IMR-90 (cell line): ENCODE measurements around the gene CTPS1. TPM values are rescaled to one million over a fixed set of nuclear protein-coding genes. Genes with fewer than 3 reads are reported as not detected.

Source experiments
- ATAC-seq: fragments of 200-7000 bp; cut with Tn5 transposase; 2 replicates; pipeline ENCODE4 v1.9.1; 2020; ENCODE audit warnings: low read depth, mild to moderate bottlenecking, moderate library complexity
- BruUV-seq: library from RNA; stranded (reverse); fragments of 400-500 nt; replicated peaks from 2 replicates; lab custom pipeline; 2021; lab: Mats Ljungman, UMichigan
- CTCF ChIA-PET: fragments of 300-600 bp; formaldehyde crosslinking; extraction: SDS; loops from one replicate; lab custom pipeline; 2021; ENCODE audit warnings: antibody characterized with exemption; lab: Yijun Ruan, JAX
- POLR2A ChIA-PET: fragments of 300-600 bp; sonication (Branson Sonifier 250); formaldehyde crosslinking; loops from one replicate; lab custom pipeline; 2022; ENCODE audit warnings: antibody characterized with exemption; ENCODE audit not compliant: unreplicated experiment; lab: Charles Lee
- DNase-seq: peaks from one replicate; pipeline ENCODE4 v3.0.0; 2013
- H2AFZ ChIP-seq: replicated peaks from 2 replicates; pipeline ENCODE3; 2013; ENCODE audit warnings: low read length, mild to moderate bottlenecking; ENCODE audit not compliant: poor library complexity
- H2AK5ac ChIP-seq: 2 replicates; pipeline ENCODE4 v1.6.1; 2013; ENCODE audit warnings: low read depth, low read length, inconsistent platforms
- H2AK9ac ChIP-seq: replicated peaks from 2 replicates; pipeline ENCODE3; 2013; ENCODE audit warnings: mild to moderate bottlenecking, low read depth, low read length, moderate library complexity; ENCODE audit not compliant: poor library complexity
- H2BK120ac ChIP-seq: 2 replicates; pipeline ENCODE4 v1.6.1; 2013; ENCODE audit warnings: low read depth, low read length, inconsistent platforms
- H2BK15ac ChIP-seq: 3 replicates; pipeline ENCODE4 v1.6.1; 2013; ENCODE audit warnings: low read depth, low read length, inconsistent platforms
- H2BK20ac ChIP-seq: 2 replicates; pipeline ENCODE4 v1.6.1; 2013; ENCODE audit warnings: low read depth, mild to moderate bottlenecking, inconsistent platforms, low read length, moderate library complexity
- H2BK5ac ChIP-seq: 2 replicates; pipeline ENCODE4 v1.6.1; 2013; ENCODE audit warnings: mild to moderate bottlenecking, low read depth, low read length, inconsistent platforms; ENCODE audit not compliant: poor library complexity, severe bottlenecking
- H3K14ac ChIP-seq: replicated peaks from 2 replicates; pipeline ENCODE4 v1.6.1; 2013; ENCODE audit warnings: low read depth, low read length, inconsistent platforms
- H3K18ac ChIP-seq: 2 replicates; pipeline ENCODE4 v1.6.1; 2013; ENCODE audit warnings: low read depth, low read length, control low read depth
- H3K23ac ChIP-seq: 2 replicates; pipeline ENCODE4 v1.6.1; 2013; ENCODE audit warnings: low read depth, low read length, inconsistent platforms
- H3K27ac ChIP-seq: 2 replicates; pipeline ENCODE4 v1.5.1; 2013; ENCODE audit warnings: mild to moderate bottlenecking, control low read depth, low read length; ENCODE audit not compliant: insufficient read depth
- H3K27me3 ChIP-seq: 2 replicates; pipeline ENCODE4 v1.6.1; 2013; ENCODE audit warnings: low read length; ENCODE audit not compliant: control insufficient read depth, insufficient read depth
- H3K36me3 ChIP-seq: 2 replicates; pipeline ENCODE4 v1.6.1; 2013; ENCODE audit warnings: low read length, mixed read lengths; ENCODE audit not compliant: control insufficient read depth, insufficient read depth
- H3K4ac ChIP-seq: 2 replicates; pipeline ENCODE4 v1.6.1; 2013; ENCODE audit warnings: low read depth, low read length, inconsistent platforms
- H3K4me1 ChIP-seq: 2 replicates; pipeline ENCODE4 v1.6.1; 2013; ENCODE audit warnings: low read length, mixed read lengths; ENCODE audit not compliant: control insufficient read depth, insufficient read depth
- H3K4me2 ChIP-seq: 2 replicates; pipeline ENCODE4 v1.6.1; 2013; ENCODE audit warnings: low read depth, mild to moderate bottlenecking, control low read depth, low read length, moderate library complexity
- H3K4me3 ChIP-seq: 2 replicates; pipeline ENCODE4 v1.5.1; 2013; ENCODE audit warnings: low read depth, mild to moderate bottlenecking, control low read depth, low read length, moderate library complexity; ENCODE audit not compliant: insufficient read depth
- H3K56ac ChIP-seq: 2 replicates; pipeline ENCODE4 v1.6.1; 2013; ENCODE audit warnings: low read length, inconsistent platforms; ENCODE audit not compliant: insufficient read depth; ENCODE audit errors: extremely low read depth
- H3K79me1 ChIP-seq, 2 experiments: 2 replicates each; pipeline ENCODE4 v1.6.1; 2013; ENCODE audit warnings: low read length in 2 of 2, inconsistent platforms in 1 of 2, low read depth in 1 of 2
- H3K9ac ChIP-seq: 2 replicates; pipeline ENCODE4 v1.6.1; 2013; ENCODE audit warnings: low read depth, low read length, control low read depth
- H3K9me1 ChIP-seq: 2 replicates; pipeline ENCODE4 v1.6.1; 2013; ENCODE audit warnings: low read length, inconsistent platforms; ENCODE audit not compliant: insufficient read depth
- H3K9me3 ChIP-seq: 2 replicates; pipeline ENCODE4 v1.6.1; 2013; ENCODE audit warnings: low read length; ENCODE audit not compliant: control insufficient read depth, insufficient read depth
- H4K20me1 ChIP-seq: 2 replicates; pipeline ENCODE4 v1.6.1; 2013; ENCODE audit warnings: low read length, inconsistent platforms; ENCODE audit not compliant: insufficient read depth
- H4K5ac ChIP-seq: 2 replicates; pipeline ENCODE4 v1.6.1; 2013; ENCODE audit warnings: mild to moderate bottlenecking, low read depth, low read length, control low read depth
- H4K8ac ChIP-seq, 2 experiments: 2 replicates each; pipeline ENCODE4 v1.6.1; 2013; ENCODE audit warnings: low read depth in 2 of 2, low read length in 2 of 2, control low read depth in 1 of 2, inconsistent platforms in 1 of 2
- H4K91ac ChIP-seq: 2 replicates; pipeline ENCODE4 v1.6.1; 2013; ENCODE audit warnings: low read depth, low read length, inconsistent platforms; ENCODE audit not compliant: insufficient read depth
- BHLHE40 ChIP-seq: fragments of 150-350 bp; IDR thresholded peaks from 2 replicates; pipeline ENCODE4 v1.6.1; 2016; ENCODE audit warnings: mild to moderate bottlenecking, low read depth, low read length
- CHD1 ChIP-seq: IDR thresholded peaks from 2 replicates; pipeline ENCODE4 v1.6.1; 2012; ENCODE audit warnings: low read depth, low read length, improper control_type of control experiment
- FOS ChIP-seq: fragments of 150-350 bp; IDR thresholded peaks from 2 replicates; pipeline ENCODE4 v1.6.1; 2016; ENCODE audit warnings: low read depth, low read length
- MAFK ChIP-seq: IDR thresholded peaks from 2 replicates; pipeline ENCODE4 v1.6.1; 2012; ENCODE audit warnings: low read depth, low read length, improper control_type of control experiment
- MAZ ChIP-seq: IDR thresholded peaks from 2 replicates; pipeline ENCODE4 v1.6.1; 2012; ENCODE audit warnings: low read depth, mild to moderate bottlenecking, low read length, improper control_type of control experiment, moderate library complexity, borderline replicate concordance
- MXI1 ChIP-seq: IDR thresholded peaks from 2 replicates; pipeline ENCODE4 v1.6.1; 2012; ENCODE audit warnings: low read depth, mild to moderate bottlenecking, low read length, moderate library complexity, borderline replicate concordance
- NFE2L2 ChIP-seq: fragments of 150-350 bp; IDR thresholded peaks from 2 replicates; pipeline ENCODE4 v1.6.1; 2016; ENCODE audit warnings: low read depth, mild to moderate bottlenecking, low read length
- POLR2A ChIP-seq: IDR thresholded peaks from 2 replicates; pipeline ENCODE4 v1.6.1; 2012; ENCODE audit warnings: mild to moderate bottlenecking, low read depth, low read length
- RCOR1 ChIP-seq: IDR thresholded peaks from 2 replicates; pipeline ENCODE4 v1.6.1; 2012; ENCODE audit warnings: mild to moderate bottlenecking, low read length, improper control_type of control experiment; ENCODE audit not compliant: insufficient replicate concordance
- SMC3 ChIP-seq: fragments of 150-350 bp; IDR thresholded peaks from 2 replicates; pipeline ENCODE4 v1.6.1; 2016; ENCODE audit warnings: low read depth, mild to moderate bottlenecking, antibody characterized with exemption, low read length, moderate library complexity
- WGBS, 2 experiments: methylation state at CpG; one replicate each; pipeline versions ENCODE4 v1.1.5 to v1.1.7; 2013; ENCODE audit warnings: missing lambda C conversion rate in 2 of 2; ENCODE audit not compliant: insufficient read length in 1 of 2; ENCODE audit errors: extremely low coverage in 2 of 2; 5-methylcytosine and 5-hydroxymethylcytosine counted together
- dilution Hi-C: fragments of 300-500 bp; cut with HindIII; formaldehyde crosslinking; loops from one replicate; pipeline ENCODE4 v1.14.3; 2018; ENCODE audit warnings: low sequenced_read_pairs; ENCODE audit not compliant: unreplicated experiment
- in situ Hi-C: fragments of 300-500 bp; cut with MboI; formaldehyde crosslinking; loops from 3 replicates; pipeline ENCODE4 v1.14.3; 2019; ENCODE audit warnings: low sequenced_read_pairs, inconsistent platforms, mixed read lengths
- intact Hi-C: fragments of 100-400 bp; cut with micrococcal nuclease; formaldehyde crosslinking; loops from 2 replicates; pipeline ENCODE4 v1.10.0; 2022
- polyA plus RNA-seq, 3 experiments: library from polyadenylated mRNA; depleted of rRNA; stranded (reverse); fragments of >200 nt; gene quantifications; 2 replicates each; pipeline ENCODE4 v1.2.3, GENCODE V29; 2012; ENCODE audit warnings: low replicate concordance in 1 of 3
- total RNA-seq: library from RNA; depleted of rRNA; stranded (reverse); fragments of >200 nt; gene quantifications from 2 replicates; pipeline ENCODE4 v1.2.3, GENCODE V29; 2012
- TF ChIP-seq, protein P1 (sequence below): fragments of 150-350 bp; IDR thresholded peaks from 2 replicates; pipeline ENCODE4 v1.6.1; 2016; ENCODE audit warnings: low read depth, mild to moderate bottlenecking, low read length, moderate library complexity, borderline replicate concordance
- TF ChIP-seq, protein P2 (sequence below): conservative IDR thresholded peaks from 2 replicates; pipeline ENCODE4 v1.5.1; 2012; ENCODE audit warnings: mild to moderate bottlenecking, low read depth, low read length, improper control_type of control experiment

CTPS1 gene
- total and polyA plus RNA-seq, 2 of the 4 experiments (the other 2 are of a cell fraction) = 40.4 to 41.0 TPM

DNA sequence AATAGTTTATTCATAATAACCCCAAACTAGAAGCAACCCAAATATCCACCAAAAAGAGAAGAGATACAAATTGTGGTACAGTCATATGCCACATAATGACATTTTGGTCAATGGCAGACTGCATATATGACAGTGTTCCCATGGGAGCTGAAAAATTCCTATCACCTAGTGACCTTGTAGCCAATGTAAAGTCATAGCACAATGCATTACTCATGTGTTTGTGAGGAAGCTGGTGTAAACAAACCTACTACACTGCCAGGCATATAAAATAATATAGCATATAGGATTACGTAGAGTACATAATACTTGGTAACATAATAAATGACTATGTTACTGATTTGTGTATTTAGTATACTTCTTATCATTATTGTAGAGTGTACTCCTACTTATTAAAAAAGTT, 71.5 kb downstream of the CTPS1 start:
- Histone ChIP-seq H2AFZ (no peak overlapping the region), H2BK20ac (no peak overlapping the region), H3K36me3 (peaks cover 29% of the 10 kb centered on the region), H3K4me3 (no peak overlapping the region), H2BK15ac (no peak overlapping the region), H3K9me3 (no peaks in the 10 kb centered on the region), H2BK5ac (no peak overlapping the region), H3K18ac (no peak overlapping the region), H3K4me2 (no peak overlapping the region), H3K14ac (no peak overlapping the region), H4K5ac (no peak overlapping the region), H3K23ac (no peak overlapping the region), H4K8ac (no peak overlapping the region), H2AK5ac (no peak overlapping the region), H3K56ac (no peak overlapping the region), H2AK9ac (no peak overlapping the region), H3K27me3 (no peaks in the 10 kb centered on the region), H3K4ac (no peak overlapping the region), H3K4me1 (no peaks in the 10 kb centered on the region), H3K79me1 (no peaks in the 10 kb centered on the region), H4K20me1 (no peaks in the 10 kb centered on the region), H3K9me1 (peaks cover 6% of the 10 kb centered on the region; the same call in 1 of the 2 replicates), H4K91ac (no peak overlapping the region), H3K9ac (no peak overlapping the region), H2BK120ac (no peak overlapping the region), H3K27ac (no peak overlapping the region)
- in situ Hi-C loops = no loop called here
- no CpG with 5 or more reads among the region's 1 CpG for WGBS, 2 experiments
- POLR2A ChIA-PET = no interaction called here
- ATAC-seq (no peak), DNase-seq (no peak)
- TF ChIP-seq CHD1 = no peak
- no peak for TF ChIP-seq FOS
- no peak for TF ChIP-seq MXI1
- TF ChIP-seq MAZ = no peak
- no peak for TF ChIP-seq RCOR1
- TF ChIP-seq, protein P1, sequence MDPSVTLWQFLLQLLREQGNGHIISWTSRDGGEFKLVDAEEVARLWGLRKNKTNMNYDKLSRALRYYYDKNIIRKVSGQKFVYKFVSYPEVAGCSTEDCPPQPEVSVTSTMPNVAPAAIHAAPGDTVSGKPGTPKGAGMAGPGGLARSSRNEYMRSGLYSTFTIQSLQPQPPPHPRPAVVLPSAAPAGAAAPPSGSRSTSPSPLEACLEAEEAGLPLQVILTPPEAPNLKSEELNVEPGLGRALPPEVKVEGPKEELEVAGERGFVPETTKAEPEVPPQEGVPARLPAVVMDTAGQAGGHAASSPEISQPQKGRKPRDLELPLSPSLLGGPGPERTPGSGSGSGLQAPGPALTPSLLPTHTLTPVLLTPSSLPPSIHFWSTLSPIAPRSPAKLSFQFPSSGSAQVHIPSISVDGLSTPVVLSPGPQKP = no peak
- no peak for TF ChIP-seq POLR2A
- no peak for TF ChIP-seq BHLHE40
- TF ChIP-seq MAFK = no peak
- no peak for TF ChIP-seq NFE2L2
- no peak for TF ChIP-seq SMC3
- TF ChIP-seq, protein P2, sequence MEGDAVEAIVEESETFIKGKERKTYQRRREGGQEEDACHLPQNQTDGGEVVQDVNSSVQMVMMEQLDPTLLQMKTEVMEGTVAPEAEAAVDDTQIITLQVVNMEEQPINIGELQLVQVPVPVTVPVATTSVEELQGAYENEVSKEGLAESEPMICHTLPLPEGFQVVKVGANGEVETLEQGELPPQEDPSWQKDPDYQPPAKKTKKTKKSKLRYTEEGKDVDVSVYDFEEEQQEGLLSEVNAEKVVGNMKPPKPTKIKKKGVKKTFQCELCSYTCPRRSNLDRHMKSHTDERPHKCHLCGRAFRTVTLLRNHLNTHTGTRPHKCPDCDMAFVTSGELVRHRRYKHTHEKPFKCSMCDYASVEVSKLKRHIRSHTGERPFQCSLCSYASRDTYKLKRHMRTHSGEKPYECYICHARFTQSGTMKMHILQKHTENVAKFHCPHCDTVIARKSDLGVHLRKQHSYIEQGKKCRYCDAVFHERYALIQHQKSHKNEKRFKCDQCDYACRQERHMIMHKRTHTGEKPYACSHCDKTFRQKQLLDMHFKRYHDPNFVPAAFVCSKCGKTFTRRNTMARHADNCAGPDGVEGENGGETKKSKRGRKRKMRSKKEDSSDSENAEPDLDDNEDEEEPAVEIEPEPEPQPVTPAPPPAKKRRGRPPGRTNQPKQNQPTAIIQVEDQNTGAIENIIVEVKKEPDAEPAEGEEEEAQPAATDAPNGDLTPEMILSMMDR = no peak
- dilution Hi-C loops = no loop called here
- CTCF ChIA-PET = no interaction called here
- intact Hi-C loops = no loop called here
- BruUV-seq = no TSS peak
